Cardiac septum (tissue), 1 donor: Measurements from ENCODE around the gene SLC16A13. TPM values are rescaled to one million over a fixed set of nuclear protein-coding genes. Genes with fewer than 3 reads are reported as not detected.
"Not testable (repeated sequence)": the region's sequence is repeated elsewhere in the genome, so short reads cannot be mapped to it uniquely, and the experiment has no call there.

Experiments
- DNase-seq: peaks from one replicate; pipeline ENCODE4 v3.0.0-alpha.2; 2020; ENCODE audit warnings: low spot score
- intact Hi-C: fragments of 100-400 bp; cut with DNase I; formaldehyde crosslinking; loops from one replicate; pipeline ENCODE4 v1.14.0; 2022
- total RNA-seq: library from RNA; stranded (reverse); fragmentation: NEBNext Ultra II Directional; extraction: Animal tissue kit (Norgen Biotek cat#: 25700); gene quantifications from one replicate; pipeline ENCODE4 v1.2.1, GENCODE V29; 2021
- donor health status: DM: no; HTN: no; CAD: no.

Gene SLC16A13
- total RNA-seq, 1 donor from 2014 or later = 0.48 TPM

DNA sequence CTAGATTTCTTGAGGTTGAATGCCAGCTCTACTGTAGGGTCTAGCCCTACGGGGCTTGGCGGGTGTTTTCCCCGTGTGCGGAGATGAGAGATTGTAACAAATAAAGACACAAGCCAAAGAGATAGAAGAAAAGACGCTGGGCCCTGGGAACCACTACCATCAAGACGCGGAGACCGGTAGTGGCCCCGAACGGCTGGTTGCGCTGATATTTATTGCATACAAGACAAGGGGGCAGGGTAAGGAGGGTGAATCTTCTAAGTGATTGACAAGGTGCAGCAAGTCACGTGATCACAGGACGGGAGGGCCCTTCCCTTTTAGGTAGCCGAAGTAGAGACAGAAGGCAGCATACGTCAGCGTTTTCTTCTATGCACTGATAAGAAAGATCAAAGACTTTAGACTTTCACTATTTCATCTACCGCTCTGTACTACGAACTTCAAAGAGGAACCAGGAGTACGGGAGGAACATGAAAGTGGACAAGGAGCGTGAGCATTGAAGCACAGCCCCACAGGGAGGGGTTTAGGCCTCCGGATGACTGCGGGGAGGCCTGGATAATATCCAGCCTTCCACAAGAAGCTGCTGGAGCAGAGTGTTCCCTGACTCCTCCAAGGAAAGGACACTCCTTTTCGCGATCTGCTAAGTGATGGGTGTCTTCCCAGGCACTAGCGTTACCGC, 11.0 kb downstream of the SLC16A13 start:
- not testable (repeated sequence) for DNase-seq
- intact Hi-C loops = loop anchor here (5.0 kb wide), 1 partner anchor 250 kb away; no protein-coding TSS in a partner anchor

DNA sequence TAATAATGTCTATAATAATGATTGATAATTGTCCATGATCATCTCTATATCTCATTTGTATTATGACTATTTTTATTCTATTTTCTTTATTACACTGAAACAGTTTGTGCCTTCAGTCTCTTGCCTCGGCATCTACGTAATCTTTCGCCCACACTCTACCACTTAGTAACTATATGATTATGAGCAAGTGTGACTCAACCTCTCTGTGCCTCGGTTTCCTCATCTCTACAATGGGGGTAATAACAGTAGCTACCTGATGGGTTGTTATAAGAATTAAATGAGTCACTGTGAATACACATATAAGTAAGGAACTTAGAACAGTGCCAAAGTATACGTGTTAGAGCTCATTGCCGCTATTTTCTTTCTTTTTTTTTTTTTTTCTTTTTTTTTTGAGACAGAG, 11.8 kb downstream of the SLC16A13 start:
- intact Hi-C loops = loop anchor here (5.0 kb wide), 1 partner anchor 250 kb away; no protein-coding TSS in a partner anchor

DNA sequence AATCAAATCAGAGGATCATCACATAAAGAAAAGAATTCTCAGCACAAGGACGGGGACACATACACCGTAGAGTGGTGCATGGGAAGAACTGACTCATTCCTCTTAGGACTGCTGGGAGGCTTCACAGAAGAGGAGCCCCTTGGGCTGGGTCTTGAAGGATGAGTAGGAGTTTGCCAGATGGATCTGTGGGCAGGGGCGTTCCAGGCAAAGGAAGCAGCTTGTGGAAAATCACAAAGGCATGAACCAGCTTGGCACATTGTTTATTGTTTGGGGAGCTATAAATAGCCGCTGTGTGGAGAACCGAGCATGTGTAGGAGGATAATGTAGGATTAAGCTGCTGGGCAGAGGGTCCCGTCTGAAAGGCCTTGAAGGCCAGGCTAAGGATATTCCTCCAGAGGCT, 13.2 kb downstream of the SLC16A13 start:
- intact Hi-C loops = loop anchor here (5.0 kb wide), 1 partner anchor 248 kb away; no protein-coding TSS in a partner anchor
- no peak for DNase-seq

More for the DNA sequence above, 11.8 kb downstream of the SLC16A13 start:
- no peak for DNase-seq

DNA sequence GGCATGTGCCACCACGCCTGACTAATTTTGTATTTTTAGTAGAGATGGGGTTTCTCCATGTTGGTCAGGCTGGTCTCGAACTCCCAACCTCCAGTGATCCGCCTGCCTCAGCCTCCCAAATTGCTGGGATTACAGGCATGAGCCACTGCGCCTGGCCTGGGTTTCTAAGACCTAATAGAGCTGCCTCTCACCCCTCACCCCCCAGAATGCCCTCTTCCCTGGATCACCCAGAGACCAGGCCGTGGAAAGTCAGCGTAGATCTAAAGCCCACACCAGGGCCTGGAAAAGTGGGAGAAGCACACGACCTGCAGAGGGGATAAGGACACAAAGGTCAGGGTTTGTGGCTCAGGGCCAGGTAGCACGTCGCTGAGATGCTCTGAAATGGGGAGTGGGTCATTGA, 14.8 kb downstream of the SLC16A13 start:
- peak; percentile 57 for DNase-seq
- intact Hi-C loops = not testable (repeated sequence)

DNA sequence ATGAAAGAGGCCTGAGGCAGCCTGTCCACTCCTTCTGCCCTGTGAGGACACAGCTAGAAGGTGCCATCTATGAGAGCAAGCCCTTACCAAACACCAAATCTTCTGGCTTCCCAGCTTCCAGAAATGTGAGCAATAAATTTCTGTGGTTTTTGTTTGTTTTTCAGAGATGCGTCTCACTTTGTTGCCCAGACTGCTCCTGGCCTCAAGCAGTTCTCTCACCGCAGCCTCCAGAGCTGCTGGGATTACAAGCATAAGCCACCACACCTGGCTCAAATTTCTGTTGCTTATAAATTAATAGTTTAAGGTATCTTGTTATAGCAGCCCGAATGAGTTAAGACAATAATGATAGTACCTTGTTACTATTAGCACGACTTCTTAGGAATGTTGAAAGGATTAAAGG, 20.6 kb downstream of the SLC16A13 start:
- intact Hi-C loops = no loop called here
- no peak for DNase-seq

DNA sequence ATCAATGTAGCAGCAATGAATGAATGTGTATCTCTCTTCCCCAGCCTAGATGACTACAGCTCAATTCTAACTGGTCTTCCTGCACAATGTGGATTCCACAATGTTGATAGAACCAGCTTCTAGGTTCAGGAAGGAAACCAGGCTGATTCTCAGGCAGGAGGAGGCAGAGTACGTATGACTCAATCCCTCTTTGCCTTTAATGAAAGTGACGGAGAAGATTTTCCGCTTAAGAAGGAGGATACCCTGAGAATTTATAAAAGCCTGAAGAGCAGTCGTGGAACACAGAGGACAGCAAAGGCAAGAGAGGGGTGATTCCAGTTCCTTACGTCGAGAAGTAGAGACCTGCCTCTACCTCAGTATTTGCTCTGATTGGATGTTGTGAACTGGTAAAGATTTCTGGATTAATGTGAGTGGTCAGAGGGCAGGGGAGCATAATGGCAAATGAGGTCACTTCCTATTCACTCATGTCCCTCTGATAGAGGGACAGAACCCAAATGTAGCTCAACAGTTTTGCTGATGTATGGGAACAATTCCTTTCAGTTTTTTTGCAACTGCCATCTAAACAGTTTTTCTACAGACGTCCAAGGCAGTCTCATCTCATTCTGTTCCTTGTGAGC, 23.1 kb downstream of the SLC16A13 start:
- intact Hi-C loops = no loop called here
- DNase-seq = no peak

DNA sequence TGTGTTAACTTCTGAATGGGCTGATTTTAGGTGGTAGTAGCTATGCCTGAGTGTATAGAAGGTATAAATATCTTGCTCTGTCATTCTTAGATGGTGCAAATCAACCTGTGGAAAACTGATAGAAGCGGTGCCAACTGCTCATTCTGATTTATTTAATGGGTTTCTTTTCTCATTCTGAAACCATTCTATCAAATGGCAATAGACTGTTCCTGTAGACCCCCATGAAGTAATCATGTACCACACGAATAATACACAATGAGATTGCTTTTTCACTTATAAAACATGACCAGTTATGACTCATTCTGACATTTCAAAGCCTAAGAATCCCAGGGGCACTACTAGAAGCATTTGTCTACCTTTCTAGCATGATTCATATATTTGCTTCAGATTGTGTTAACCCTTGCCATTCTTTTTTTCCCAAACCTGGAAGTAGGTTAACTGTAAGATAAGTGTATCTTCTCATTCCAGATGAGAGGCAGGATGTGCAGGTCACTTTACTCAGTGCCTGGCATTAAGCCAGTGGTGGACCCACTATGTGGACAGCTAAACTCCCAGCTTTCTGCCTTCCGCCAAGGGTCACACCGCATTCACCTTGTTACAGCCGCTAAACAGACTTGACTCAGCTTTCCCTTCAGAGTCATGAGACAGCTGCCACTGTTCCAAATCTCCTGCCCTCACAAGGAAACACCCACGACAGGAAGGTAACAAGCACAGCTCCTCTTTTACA, 24.5 kb downstream of the SLC16A13 start:
- no peak for DNase-seq
- intact Hi-C loops = no loop called here

DNA sequence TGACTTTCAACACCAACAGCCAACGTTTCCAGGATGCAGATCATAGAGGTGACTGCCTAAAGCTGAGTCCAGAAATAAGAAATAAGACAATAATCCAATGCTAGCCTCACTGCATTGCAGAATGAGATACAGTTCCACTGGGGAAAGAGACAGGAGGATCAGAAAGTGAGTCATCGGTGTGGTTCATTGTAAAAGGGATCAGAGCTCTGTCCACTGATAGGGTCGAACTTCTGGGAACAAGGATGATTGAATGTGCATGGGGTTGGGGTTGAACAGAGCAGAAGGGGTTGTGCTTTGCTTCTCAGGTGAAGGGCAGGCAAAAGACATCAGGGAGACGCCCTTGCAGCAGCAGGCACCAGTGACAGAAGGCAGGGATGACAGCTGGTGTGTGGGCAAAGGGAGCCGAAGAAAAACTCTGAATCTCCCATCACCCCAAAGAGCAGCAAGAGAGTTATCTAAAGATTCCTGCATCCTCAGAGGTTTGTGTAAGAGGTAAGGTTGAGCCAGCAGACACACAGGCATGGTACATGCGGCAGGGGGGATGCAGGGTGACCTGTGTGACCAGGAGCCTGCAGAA, 27.8 kb downstream of the SLC16A13 start:
- intact Hi-C loops = no loop called here
- no peak for DNase-seq

DNA sequence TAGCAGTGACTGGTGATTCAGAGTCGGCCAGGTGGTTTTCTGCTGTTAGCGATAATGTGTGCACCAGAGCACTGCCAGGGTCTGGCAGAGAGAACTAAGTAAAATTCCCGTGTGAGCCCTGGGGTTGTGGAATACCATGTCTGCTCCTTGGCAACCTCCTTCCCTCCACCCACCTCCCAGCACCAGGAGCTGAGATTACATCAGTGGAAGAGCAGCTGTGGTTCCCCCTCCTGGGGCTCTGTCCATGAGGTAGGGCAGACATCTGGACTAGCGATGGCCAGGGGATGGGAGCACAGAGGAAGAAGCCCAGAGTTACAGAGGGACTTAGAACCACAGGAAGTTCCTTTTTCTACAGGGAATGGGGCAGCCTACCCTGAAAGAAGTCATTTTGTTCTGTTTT, 28.4 kb downstream of the SLC16A13 start:
- intact Hi-C loops = no loop called here
- no peak for DNase-seq

DNA sequence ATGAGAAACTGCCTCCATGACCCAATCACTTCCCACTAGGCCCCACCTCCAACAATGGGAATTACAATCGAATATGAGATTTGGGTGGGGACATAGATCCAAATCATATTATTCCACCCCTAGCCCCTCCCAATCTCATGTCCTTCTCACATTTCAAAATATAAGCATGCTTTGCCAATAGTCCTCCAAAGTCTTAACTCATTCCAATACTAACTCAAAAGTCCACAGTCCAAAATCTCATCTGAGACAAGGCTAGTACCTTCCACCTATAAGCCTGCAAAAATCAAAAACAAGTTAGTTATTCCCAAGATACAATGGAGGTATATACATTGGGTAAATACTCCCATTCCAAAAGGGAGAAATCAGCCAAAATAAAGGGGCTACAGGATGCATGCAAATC, 31.4 kb downstream of the SLC16A13 start:
- intact Hi-C loops = no loop called here
- DNase-seq = no peak

DNA sequence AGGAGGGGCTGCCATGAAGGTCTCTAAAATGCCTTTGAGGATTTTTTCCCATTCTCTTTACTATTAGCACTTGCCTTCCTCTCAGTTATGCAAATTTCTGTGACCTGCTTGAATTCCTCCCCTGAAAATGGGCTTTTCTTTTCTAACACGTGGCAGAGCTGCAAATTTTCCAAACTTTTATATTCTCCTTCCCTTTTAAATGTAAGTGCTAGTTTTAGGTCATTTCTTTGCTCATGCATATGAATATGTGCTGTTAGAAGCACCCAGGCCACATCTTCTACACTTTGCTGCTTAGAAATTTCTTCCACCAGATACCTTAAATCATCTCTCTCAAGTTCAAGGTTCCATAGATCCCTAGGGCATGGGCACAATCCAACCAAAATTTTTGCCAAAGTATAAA, 32.5 kb downstream of the SLC16A13 start:
- DNase-seq = no peak
- intact Hi-C loops = no loop called here

DNA sequence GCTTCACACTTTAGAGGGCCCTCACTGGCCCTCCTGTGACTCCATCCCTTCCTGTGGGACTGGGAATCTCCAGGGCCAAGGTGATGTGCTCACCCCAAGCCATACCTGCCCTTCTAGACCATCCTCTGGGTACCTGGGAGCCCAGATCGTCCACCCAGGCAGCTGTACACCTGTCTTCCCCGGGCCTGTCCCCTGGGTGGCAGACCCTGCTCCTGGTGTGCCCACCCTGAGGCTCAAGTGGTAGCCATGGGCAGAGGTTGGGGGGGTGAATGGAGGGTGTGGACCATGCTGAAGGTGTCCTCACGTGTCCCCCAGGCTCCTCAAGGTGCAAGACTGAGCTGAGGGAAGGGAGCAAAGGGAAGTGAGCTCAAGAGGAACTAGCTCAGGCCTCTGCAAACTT, 34.9 kb downstream of the SLC16A13 start:
- DNase-seq = no peak
- intact Hi-C loops = no loop called here

DNA sequence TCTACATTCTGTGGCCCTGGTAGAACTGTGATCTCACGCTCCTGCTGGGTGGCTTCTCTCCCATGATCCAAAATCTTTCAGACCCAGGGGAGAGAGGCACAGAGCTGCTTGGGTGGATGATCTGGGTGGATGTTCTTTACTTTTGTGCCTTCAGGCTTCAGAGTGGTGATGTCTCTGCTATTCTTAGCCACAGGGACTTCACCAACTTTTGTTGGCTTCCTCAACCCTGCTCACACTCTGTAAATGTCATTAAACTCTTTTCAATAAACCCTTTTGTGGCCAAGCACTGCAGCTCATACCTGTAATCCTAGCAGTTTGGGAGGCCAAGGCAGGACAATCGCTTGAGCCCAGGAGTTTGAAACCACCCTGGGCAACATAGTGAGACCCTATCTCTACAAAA, 36.6 kb downstream of the SLC16A13 start:
- DNase-seq = no peak
- intact Hi-C loops = no loop called here

DNA sequence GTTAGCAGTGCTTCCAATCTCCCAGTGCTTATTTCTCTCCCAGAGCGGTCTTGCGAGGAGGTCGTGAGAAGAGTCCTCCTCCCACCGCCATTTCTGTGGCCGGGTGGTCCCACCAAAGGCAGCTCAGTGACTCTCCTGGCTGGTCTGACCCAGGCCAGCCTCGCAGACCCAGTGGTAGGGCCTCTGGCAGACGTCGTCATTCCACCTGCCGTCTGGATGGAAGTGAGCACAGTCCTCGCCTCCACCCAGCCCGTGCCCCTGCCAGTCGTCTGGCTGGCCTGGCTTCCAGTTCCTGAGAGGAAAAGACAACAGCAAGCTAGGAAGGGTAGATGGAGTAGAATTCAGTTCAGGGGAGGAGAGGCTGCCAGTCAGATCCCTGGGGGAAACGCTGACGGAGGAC, 39.1 kb downstream of the SLC16A13 start:
- peak; percentile 57 for DNase-seq
- intact Hi-C loops = no loop called here

DNA sequence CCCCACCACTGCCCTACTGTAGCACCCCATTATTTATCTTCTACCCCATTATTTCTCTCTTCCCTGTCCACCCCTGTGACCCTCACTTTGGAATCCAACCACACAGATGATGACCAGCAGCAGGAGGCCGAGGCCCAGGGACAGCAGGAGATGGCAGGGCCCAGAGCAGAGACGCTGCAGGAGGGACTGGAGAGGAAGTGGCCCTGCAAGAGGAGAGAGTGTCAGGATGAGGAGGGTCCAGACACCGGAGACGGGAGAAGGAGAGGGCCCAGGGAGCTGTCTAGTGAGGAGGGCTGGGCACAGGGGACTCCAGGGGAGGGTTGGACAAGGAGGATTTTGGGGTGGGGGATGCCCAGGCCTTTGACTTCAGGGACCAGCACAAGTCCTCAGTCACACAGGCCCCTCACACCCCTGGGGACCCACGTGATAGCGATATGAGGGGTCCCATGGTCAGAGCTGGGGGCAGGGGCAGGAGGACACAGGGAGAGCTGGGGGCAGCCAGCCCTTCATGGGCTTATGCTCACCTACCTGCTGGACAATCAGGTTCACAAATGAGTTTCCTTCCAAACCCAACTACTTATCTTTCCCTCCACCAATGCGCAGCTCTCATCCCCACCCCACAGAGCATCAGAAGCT, 42.2 kb downstream of the SLC16A13 start:
- DNase-seq = peak; percentile 44
- intact Hi-C loops = no loop called here

DNA sequence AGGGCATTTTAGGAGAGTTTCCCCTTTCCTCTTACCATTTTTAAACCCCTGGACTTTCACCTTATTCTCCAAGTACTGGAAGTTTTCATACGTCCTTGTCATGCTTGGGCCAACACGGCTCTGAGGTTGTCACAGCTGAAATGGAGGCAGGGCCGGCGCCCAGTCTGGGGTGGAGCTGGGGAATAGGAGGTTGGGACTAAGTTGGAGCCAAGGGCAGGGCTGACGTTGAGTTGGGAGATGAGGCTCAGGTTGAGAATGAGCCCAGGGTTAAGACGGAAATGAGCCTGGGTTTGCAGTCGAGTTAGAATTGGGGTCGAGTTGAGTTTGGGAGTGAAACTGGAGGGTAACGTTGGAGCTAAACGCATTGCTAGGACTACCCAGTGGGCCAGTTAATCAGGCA, 42.9 kb downstream of the SLC16A13 start:
- DNase-seq = no peak
- intact Hi-C loops = no loop called here

DNA sequence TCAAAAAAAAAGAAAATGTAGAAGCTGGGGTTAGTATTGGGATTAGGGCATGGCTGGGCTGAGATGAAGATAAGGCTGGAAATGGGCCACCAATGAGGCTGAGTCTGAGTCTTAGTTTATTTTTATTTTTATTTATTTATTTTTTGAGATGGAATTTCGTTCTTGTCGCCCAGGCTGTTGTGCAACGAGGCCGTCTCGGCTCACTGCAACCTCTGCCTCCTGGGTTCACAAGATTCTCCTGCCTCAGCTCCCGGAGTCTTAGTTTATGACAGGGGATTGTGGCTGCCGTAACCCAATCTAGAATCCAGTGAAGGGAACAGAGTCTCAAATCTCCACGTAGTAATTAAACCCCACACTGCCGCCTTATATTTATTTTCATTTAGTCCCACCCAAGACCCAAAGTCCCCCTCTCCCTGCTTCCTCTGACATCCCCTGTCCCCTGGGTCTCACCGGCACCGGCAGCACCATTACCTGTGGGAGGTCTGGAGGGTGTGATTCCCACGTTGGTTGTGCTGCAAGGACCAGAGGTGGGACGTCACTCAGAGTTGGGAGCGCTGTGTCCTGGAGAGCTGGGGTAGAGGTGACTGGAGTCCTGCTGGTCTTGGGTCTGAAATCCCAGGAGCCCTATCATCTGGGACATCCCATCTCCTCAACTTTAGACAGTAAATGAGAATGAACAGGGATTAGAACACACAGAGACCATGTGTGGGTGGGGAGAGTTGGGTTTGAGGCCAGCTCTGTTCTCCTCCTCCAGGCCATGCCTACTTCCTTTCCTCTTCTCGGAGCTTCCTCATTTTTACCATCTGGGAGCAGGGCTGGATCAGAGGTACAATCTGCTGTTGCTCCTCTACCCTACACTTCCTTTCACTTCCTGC, 44.0 kb downstream of the SLC16A13 start, which contains the start of gene CLEC10A:
TSS of gene CLEC10A (minus strand) at position 671 of the 875 bp plus-strand sequence. CDS start 1,439 bp downstream, outside the sequence.
- peak; percentile 39 for DNase-seq
- intact Hi-C loops = no loop called here

DNA sequence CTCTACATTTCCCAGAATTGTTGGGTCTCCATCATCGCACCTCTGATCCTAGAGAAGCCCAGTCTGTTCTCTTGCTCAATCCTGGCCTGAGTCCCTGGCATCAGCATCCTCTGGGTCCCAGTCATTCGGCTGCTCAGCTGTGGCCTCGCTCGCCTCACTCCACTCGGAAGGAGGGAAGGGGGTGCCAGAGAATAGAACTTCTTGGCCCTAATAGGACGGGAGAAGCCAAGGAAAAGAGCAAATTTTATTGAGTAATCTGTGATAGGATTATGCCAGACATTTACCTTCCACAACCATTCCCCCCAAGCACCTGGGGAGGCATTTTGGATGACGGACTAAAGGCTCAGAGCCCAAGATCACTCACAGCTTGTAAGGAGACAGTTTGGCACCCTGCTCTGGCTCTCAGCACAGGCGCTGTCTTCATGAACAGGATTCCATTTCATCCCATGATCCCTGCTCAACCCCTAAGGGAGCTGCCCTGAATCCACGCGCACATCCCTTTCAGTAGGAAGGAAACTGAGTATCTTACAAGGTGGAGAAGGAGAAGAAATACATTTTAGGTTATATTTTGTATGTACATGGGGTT, 44.7 kb downstream of the SLC16A13 start:
- intact Hi-C loops = no loop called here
- peak; percentile 73 for DNase-seq
